ENCODE measurements around the gene MAP2K5.

- TF ChIP-seq CTCF (IDR thresholded peaks at IDR 0.05) (no peak), POLR2A (IDR thresholded peaks at IDR 0.05) (no peak)
Observed at GRCh38 chr15:67692573-67692972, 150.1 kb downstream of the MAP2K5 start.
